ENCODE results near the gene AIPL1.

AIPL1 gene

GRCh38 chr17:6443692-6444570, 9.0 kb upstream of the AIPL1 start, which contains the start of gene PIMREG:
TSS of gene PIMREG (plus strand) at chr17:6444455. CDS start at chr17:6445111, 656 bp downstream.
- H3K9ac ChIP-seq (ENCODE audit: low read length): peak within 1 kb of the TSS; percentile 60; the same call in 1 of the 2 replicates
- no peaks in the 10 kb centered on the region for H3K9me2 ChIP-seq (replicated peaks; ENCODE audit: insufficient read depth, low read length)
- H4K20me1 ChIP-seq (ENCODE audit: insufficient read depth, low read length): no peaks in the 10 kb centered on the region
- no peaks in the 10 kb centered on the region for H3K4me1 ChIP-seq (ENCODE audit: low read length)
- H3K36me3 ChIP-seq (replicated peaks; ENCODE audit: insufficient read depth, low read length): no peaks in the 10 kb centered on the region
- peak within 1 kb of the TSS; percentile 96 for H3K4me2 ChIP-seq (ENCODE audit: low read depth, low read length)
- no peak for TF ChIP-seq CTCF (IDR thresholded peaks at IDR 0.05; ENCODE audit: low read length)
- no peak for TF ChIP-seq EZH2 (optimal IDR thresholded peaks at IDR 0.05; ENCODE audit: low read depth, low read length)
- no peak for TF ChIP-seq EZH2phosphoT487 (IDR thresholded peaks at IDR 0.05; ENCODE audit: low read length)
- no peaks in the 10 kb centered on the region for H3K79me2 ChIP-seq (ENCODE audit: low read length)
- peak within 1 kb of the TSS; percentile 74 for H3K27ac ChIP-seq (ENCODE audit: low read length)
- no peaks in the 10 kb centered on the region for H3F3A ChIP-seq (ENCODE audit: insufficient read depth, low read length)
- H3K9me3 ChIP-seq (replicated peaks; ENCODE audit: insufficient read depth, low read length): no peaks in the 10 kb centered on the region
- peak within 1 kb of the TSS; percentile 68 for H2AFZ ChIP-seq (ENCODE audit: low read length)
- peak within 1 kb of the TSS; percentile 60 for H3K4me3 ChIP-seq (ENCODE audit: low read length)
- peaks cover 8% of the 10 kb centered on the region for H3K27me3 ChIP-seq (replicated peaks; ENCODE audit: insufficient read depth, low read length)
- DNase-seq: peak; percentile 96

DNA sequence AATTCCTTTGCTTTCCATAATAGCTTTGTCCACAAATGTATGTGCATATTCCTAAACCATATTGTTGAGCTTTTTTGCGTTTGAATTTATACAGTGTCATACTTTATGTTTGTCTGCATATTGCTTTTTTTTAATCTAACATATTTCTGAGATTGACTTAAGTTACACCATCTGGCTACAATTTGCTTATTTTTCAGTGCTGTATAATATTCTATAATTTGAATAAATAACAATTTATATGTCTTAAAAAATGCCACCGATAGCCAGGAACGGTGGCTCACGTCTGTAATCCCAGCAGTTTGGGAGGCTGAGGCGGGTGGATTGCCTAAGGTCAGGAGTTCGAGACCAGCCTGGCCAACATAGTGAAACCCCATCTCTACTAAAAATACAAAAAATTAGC, 7.9 kb upstream of the AIPL1 start:
- H3K27ac ChIP-seq (ENCODE audit: low read length): no peak overlapping the region

GRCh38 chr17:6439951-6440350, 5.0 kb upstream of the AIPL1 start:
- no peaks in the 10 kb centered on the region for H4K20me1 ChIP-seq (ENCODE audit: insufficient read depth, low read length)
- TF ChIP-seq CTCF (IDR thresholded peaks at IDR 0.05; ENCODE audit: low read length) (no peak), EZH2 (optimal IDR thresholded peaks at IDR 0.05; ENCODE audit: low read depth, low read length) (no peak), EZH2phosphoT487 (IDR thresholded peaks at IDR 0.05; ENCODE audit: low read length) (no peak)
- no peak overlapping the region for H3K27ac ChIP-seq (ENCODE audit: low read length)
- no peaks in the 10 kb centered on the region for H3K4me1 ChIP-seq (ENCODE audit: low read length)
- H3K4me3 ChIP-seq (ENCODE audit: low read length): no peak overlapping the region
- H3K79me2 ChIP-seq (ENCODE audit: low read length): no peaks in the 10 kb centered on the region
- no peaks in the 10 kb centered on the region for H3K9me2 ChIP-seq (replicated peaks; ENCODE audit: insufficient read depth, low read length)
- H3K27me3 ChIP-seq (replicated peaks; ENCODE audit: insufficient read depth, low read length): peaks cover 22% of the 10 kb centered on the region
- H3K9me3 ChIP-seq (replicated peaks; ENCODE audit: insufficient read depth, low read length): no peaks in the 10 kb centered on the region
- no peak overlapping the region for H2AFZ ChIP-seq (ENCODE audit: low read length)
- no peak overlapping the region for H3K4me2 ChIP-seq (ENCODE audit: low read depth, low read length)
- H3F3A ChIP-seq (ENCODE audit: insufficient read depth, low read length): no peaks in the 10 kb centered on the region
- H3K36me3 ChIP-seq (replicated peaks; ENCODE audit: insufficient read depth, low read length): no peaks in the 10 kb centered on the region
- DNase-seq: no peak
- H3K9ac ChIP-seq (ENCODE audit: low read length): no peak overlapping the region

More for the DNA sequence above, 7.9 kb upstream of the AIPL1 start:
- Histone ChIP-seq H3K79me2 (ENCODE audit: low read length) (no peaks in the 10 kb centered on the region), H3F3A (ENCODE audit: insufficient read depth, low read length) (no peaks in the 10 kb centered on the region), H3K4me3 (ENCODE audit: low read length) (no peak overlapping the region), H3K9ac (ENCODE audit: low read length) (no peak overlapping the region), H3K9me2 (replicated peaks; ENCODE audit: insufficient read depth, low read length) (no peaks in the 10 kb centered on the region), H3K27me3 (replicated peaks; ENCODE audit: insufficient read depth, low read length) (peaks cover 8% of the 10 kb centered on the region), H3K36me3 (replicated peaks; ENCODE audit: insufficient read depth, low read length) (no peaks in the 10 kb centered on the region), H3K4me1 (ENCODE audit: low read length) (no peaks in the 10 kb centered on the region), H3K4me2 (ENCODE audit: low read depth, low read length) (no peak overlapping the region), H4K20me1 (ENCODE audit: insufficient read depth, low read length) (no peaks in the 10 kb centered on the region), H2AFZ (ENCODE audit: low read length) (no peak overlapping the region), H3K9me3 (replicated peaks; ENCODE audit: insufficient read depth, low read length) (no peaks in the 10 kb centered on the region)
- no peak for TF ChIP-seq EZH2phosphoT487 (IDR thresholded peaks at IDR 0.05; ENCODE audit: low read length)
- TF ChIP-seq EZH2 (optimal IDR thresholded peaks at IDR 0.05; ENCODE audit: low read depth, low read length): no peak
- no peak for TF ChIP-seq CTCF (IDR thresholded peaks at IDR 0.05; ENCODE audit: low read length)
- no peak for DNase-seq
